ENCODE data around the gene LRRC4C. TPM values are rescaled to one million over a fixed set of nuclear protein-coding genes. Genes with fewer than 3 reads are reported as not detected.
A peak's percentile ranks its signal among the peaks of the same experiment; 100 is the strongest.

Gene LRRC4C
- total and polyA plus RNA-seq, 4 donors, result 0.33 to 5.3 (median 0.43) TPM

DNA sequence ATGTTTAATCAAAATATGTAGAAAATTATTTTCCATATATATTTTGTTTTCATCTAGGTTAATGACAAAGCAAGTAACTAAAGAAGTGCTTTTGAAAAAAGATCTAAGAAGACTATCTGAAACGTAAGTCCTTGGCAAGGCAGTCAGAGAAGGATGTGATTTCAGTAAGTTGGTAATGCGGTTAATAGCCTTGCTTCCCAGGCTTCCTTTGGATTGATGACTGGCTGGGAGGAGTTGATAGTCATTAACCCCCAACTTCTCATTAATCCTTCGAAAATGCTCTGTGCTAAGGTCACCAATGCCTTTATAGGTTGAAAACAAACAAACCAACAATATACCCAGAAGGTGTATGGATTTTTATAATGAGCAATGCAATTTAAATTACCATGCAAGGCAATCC lies 1326.5 kb downstream of the LRRC4C start:
- no peak overlapping the region for H3K27ac ChIP-seq (ENCODE audit: low read depth in 1 of 2, low read length in 1 of 2)
- no peak overlapping the region for H3K9ac ChIP-seq (ENCODE audit: insufficient read depth in 1 of 2, low read length in 2 of 2)
- no peak overlapping the region for H3K4me3 ChIP-seq
- ATAC-seq (ENCODE audit: insufficient read depth, low FRiP score) (no peak), DNase-seq (no peak)
- H3K9me3 ChIP-seq (ENCODE audit: control insufficient read depth in 4 of 4, insufficient read depth in 3 of 4, low read length in 3 of 4), result peaks cover 0 to 4% (median 0%) of the 10 kb centered on the region in 4 donors
- H3K27me3 ChIP-seq (ENCODE audit: control insufficient read depth in 3 of 3, insufficient read depth in 3 of 3, low read length in 2 of 3), result no peaks in the 10 kb centered on the region
- TF ChIP-seq, protein P1, sequence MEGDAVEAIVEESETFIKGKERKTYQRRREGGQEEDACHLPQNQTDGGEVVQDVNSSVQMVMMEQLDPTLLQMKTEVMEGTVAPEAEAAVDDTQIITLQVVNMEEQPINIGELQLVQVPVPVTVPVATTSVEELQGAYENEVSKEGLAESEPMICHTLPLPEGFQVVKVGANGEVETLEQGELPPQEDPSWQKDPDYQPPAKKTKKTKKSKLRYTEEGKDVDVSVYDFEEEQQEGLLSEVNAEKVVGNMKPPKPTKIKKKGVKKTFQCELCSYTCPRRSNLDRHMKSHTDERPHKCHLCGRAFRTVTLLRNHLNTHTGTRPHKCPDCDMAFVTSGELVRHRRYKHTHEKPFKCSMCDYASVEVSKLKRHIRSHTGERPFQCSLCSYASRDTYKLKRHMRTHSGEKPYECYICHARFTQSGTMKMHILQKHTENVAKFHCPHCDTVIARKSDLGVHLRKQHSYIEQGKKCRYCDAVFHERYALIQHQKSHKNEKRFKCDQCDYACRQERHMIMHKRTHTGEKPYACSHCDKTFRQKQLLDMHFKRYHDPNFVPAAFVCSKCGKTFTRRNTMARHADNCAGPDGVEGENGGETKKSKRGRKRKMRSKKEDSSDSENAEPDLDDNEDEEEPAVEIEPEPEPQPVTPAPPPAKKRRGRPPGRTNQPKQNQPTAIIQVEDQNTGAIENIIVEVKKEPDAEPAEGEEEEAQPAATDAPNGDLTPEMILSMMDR (IDR thresholded peaks at IDR 0.05; ENCODE audit: control extremely low read depth, extremely low read depth), result no peak
- WGBS, 2 donors, result 70 to 76% methylated on average over 3 of the region's 3 CpGs
- no peaks in the 10 kb centered on the region for H3K4me1 ChIP-seq (ENCODE audit: control insufficient read depth in 5 of 5, insufficient read depth in 5 of 5, low read length in 5 of 5)
- no peaks in the 10 kb centered on the region for H3K36me3 ChIP-seq (ENCODE audit: control insufficient read depth in 4 of 4, insufficient read depth in 4 of 4, low read length in 4 of 4)

DNA sequence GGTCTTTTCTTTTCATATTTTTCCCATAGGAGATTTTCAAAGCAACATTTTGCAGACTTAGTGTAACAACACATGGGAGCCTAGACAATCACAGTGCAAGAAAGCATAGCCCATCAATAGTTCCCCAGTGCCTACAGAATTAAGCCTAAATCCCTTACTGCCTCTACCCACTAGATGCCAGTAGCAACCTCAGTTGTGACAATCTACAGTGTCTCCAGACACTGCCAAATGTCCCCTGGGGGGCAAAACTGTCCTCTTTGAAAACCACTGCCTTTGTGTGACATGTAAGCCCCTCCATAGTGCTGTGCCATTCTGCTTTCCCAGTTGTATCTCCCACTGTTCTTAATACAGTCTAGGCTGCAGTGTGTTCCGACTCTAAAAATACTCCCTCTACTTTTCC lies 1329.0 kb downstream of the LRRC4C start:
- Histone ChIP-seq H3K27ac (ENCODE audit: low read depth in 1 of 2, low read length in 1 of 2) (no peak overlapping the region), H3K9ac (ENCODE audit: insufficient read depth in 1 of 2, low read length in 2 of 2) (no peak overlapping the region), H3K27me3 (ENCODE audit: control insufficient read depth in 3 of 3, insufficient read depth in 3 of 3, low read length in 2 of 3) (no peaks in the 10 kb centered on the region), H3K36me3 (ENCODE audit: control insufficient read depth in 4 of 4, insufficient read depth in 4 of 4, low read length in 4 of 4) (no peaks in the 10 kb centered on the region), H3K4me3 (no peak overlapping the region), H3K4me1 (ENCODE audit: control insufficient read depth in 5 of 5, insufficient read depth in 5 of 5, low read length in 5 of 5) (no peaks in the 10 kb centered on the region), H3K9me3 (ENCODE audit: control insufficient read depth in 4 of 4, insufficient read depth in 3 of 4, low read length in 3 of 4) (peaks cover 0 to 4% (median 0%) of the 10 kb centered on the region in 4 donors)
- ATAC-seq (ENCODE audit: insufficient read depth, low FRiP score) (no peak), DNase-seq (peak in 1 of 3 donors; percentile 20)
- WGBS, 2 donors, result 77 to 85% methylated on average over 1 of the region's 1 CpG
- TF ChIP-seq, protein P1 (IDR thresholded peaks at IDR 0.05; ENCODE audit: control extremely low read depth, extremely low read depth), result no peak

DNA sequence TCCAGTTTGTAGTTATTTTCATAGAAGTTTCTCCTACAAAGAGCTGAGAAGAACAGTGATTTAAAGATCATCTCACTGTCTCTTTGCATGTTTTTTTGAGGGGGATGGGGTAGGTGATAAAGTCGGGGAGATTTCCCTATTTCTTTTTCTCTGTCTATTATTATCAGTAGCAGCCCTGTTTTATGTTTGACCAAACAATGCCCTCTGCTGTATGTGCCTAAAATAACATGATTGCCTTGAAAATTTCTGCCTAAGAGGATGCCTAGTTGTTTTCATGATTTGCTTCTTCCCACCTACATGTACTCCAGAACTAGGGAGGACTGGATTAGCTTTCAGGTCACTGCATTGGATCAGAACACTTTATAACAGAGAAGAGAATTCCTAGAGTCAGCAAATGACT lies 1330.2 kb downstream of the LRRC4C start:
- Histone ChIP-seq H3K9ac (ENCODE audit: insufficient read depth in 1 of 2, low read length in 2 of 2) (no peak overlapping the region), H3K4me3 (no peak overlapping the region), H3K27me3 (ENCODE audit: control insufficient read depth in 3 of 3, insufficient read depth in 3 of 3, low read length in 2 of 3) (no peaks in the 10 kb centered on the region), H3K36me3 (ENCODE audit: control insufficient read depth in 4 of 4, insufficient read depth in 4 of 4, low read length in 4 of 4) (no peaks in the 10 kb centered on the region), H3K27ac (ENCODE audit: low read depth in 1 of 2, low read length in 1 of 2) (no peak overlapping the region), H3K4me1 (ENCODE audit: control insufficient read depth in 5 of 5, insufficient read depth in 5 of 5, low read length in 5 of 5) (no peaks in the 10 kb centered on the region), H3K9me3 (ENCODE audit: control insufficient read depth in 4 of 4, insufficient read depth in 3 of 4, low read length in 3 of 4) (peaks cover 0 to 4% (median 0%) of the 10 kb centered on the region in 4 donors)
- TF ChIP-seq, protein P1 (IDR thresholded peaks at IDR 0.05; ENCODE audit: control extremely low read depth, extremely low read depth), result no peak
- WGBS, 2 donors, result 0 to 2% methylated on average over 1 of the region's 1 CpG
- DNase-seq, result peak in 2 of 3 donors; percentile 48 to 58
- no peak for ATAC-seq (ENCODE audit: insufficient read depth, low FRiP score)

DNA sequence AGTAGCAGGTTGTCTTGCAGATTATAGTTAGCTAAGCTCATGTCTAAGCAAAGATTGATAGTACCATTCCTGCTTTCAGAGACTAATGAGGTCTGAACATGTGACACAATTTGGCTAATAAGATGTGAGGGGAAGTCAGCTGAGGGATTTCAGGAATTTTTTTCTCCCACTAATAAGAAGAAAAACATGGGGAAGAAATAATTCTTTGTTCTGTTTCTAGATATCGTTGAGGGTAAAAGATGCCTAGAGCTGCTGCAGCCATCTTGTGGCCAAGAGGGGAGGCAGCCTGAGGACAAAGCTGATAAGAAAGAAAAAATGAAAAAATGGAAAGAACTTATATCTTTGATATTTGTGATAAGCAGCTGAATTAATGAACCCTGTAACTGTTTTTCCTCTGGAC lies 1334.4 kb downstream of the LRRC4C start:
- DNase-seq (peak in 2 of 3 donors; percentile 28 to 37), ATAC-seq (ENCODE audit: insufficient read depth, low FRiP score) (no peak)
- Histone ChIP-seq H3K27ac (ENCODE audit: low read depth in 1 of 2, low read length in 1 of 2) (no peak overlapping the region), H3K9ac (ENCODE audit: insufficient read depth in 1 of 2, low read length in 2 of 2) (no peak overlapping the region), H3K4me3 (no peak overlapping the region), H3K4me1 (ENCODE audit: control insufficient read depth in 5 of 5, insufficient read depth in 5 of 5, low read length in 5 of 5) (no peaks in the 10 kb centered on the region), H3K27me3 (ENCODE audit: control insufficient read depth in 3 of 3, insufficient read depth in 3 of 3, low read length in 2 of 3) (no peaks in the 10 kb centered on the region), H3K9me3 (ENCODE audit: control insufficient read depth in 4 of 4, insufficient read depth in 3 of 4, low read length in 3 of 4) (peaks cover 0 to 7% (median 0%) of the 10 kb centered on the region in 4 donors), H3K36me3 (ENCODE audit: control insufficient read depth in 4 of 4, insufficient read depth in 4 of 4, low read length in 4 of 4) (no peaks in the 10 kb centered on the region)
- TF ChIP-seq, protein P1 (IDR thresholded peaks at IDR 0.05; ENCODE audit: control extremely low read depth, extremely low read depth), result peak; percentile 2
- 16 to 27% methylated on average over 1 of the region's 1 CpG for WGBS, 2 donors

Measured in lung (tissue), 12 donors.